Measurements from ENCODE around the gene FOXL2. TPM values are rescaled to one million over a fixed set of nuclear protein-coding genes. Genes with fewer than 3 reads are reported as not detected.

FOXL2 gene
- total RNA-seq, 1 experiment from 2014 or later: not detected

- Histone ChIP-seq H3K4me3 (ENCODE audit: low read depth, low read length, poor library complexity, severe bottlenecking) (peak overlapping the region; percentile 86), H3K4me1 (ENCODE audit: insufficient read depth, low read length, poor library complexity, severe bottlenecking) (no peaks in the 10 kb centered on the region), H3K27me3 (replicated peaks; ENCODE audit: insufficient read depth, low read depth, low read length, poor library complexity) (no peaks in the 10 kb centered on the region), H3K27ac (ENCODE audit: low read depth, low read length, poor library complexity, severe bottlenecking) (peak overlapping the region; percentile 77), H3K9me3 (ENCODE audit: low read depth, low read length, poor library complexity, severe bottlenecking) (no peaks in the 10 kb centered on the region), H3K36me3 (ENCODE audit: insufficient read depth, low read length, poor library complexity, severe bottlenecking) (no peaks in the 10 kb centered on the region)
- ChIA-PET POLR2A (ENCODE audit: low non-redundant PET) (interaction anchor here (0.5 to 0.9 kb wide), 3 partner anchors 322 to 474 kb away, joined by 4 to 7 read pairs (median 5); partner anchors contain the start of gene CEP70), CTCF (interaction anchor here (0.5 to 2.3 kb wide), 33 partner anchors 8 to 872 kb away, joined by 3 to 55 read pairs (median 5); partner anchors contain the start of genes CEP70 and PIK3CB)
- TF ChIP-seq EZH2 (IDR thresholded peaks at IDR 0.05; ENCODE audit: borderline replicate concordance, low read depth, low read length, poor library complexity, severe bottlenecking): no peak
- TF ChIP-seq, protein P1, sequence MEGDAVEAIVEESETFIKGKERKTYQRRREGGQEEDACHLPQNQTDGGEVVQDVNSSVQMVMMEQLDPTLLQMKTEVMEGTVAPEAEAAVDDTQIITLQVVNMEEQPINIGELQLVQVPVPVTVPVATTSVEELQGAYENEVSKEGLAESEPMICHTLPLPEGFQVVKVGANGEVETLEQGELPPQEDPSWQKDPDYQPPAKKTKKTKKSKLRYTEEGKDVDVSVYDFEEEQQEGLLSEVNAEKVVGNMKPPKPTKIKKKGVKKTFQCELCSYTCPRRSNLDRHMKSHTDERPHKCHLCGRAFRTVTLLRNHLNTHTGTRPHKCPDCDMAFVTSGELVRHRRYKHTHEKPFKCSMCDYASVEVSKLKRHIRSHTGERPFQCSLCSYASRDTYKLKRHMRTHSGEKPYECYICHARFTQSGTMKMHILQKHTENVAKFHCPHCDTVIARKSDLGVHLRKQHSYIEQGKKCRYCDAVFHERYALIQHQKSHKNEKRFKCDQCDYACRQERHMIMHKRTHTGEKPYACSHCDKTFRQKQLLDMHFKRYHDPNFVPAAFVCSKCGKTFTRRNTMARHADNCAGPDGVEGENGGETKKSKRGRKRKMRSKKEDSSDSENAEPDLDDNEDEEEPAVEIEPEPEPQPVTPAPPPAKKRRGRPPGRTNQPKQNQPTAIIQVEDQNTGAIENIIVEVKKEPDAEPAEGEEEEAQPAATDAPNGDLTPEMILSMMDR (conservative IDR thresholded peaks at IDR 0.05; ENCODE audit: low read depth, low read length): peak; percentile 84
- no TSS peak for BruUV-seq (replicated peaks)
- DNase-seq (ENCODE audit: low spot score): peak; percentile 92
- intact Hi-C loops (cut with micrococcal nuclease; ENCODE audit: unreplicated experiment): loop anchor here (1.0 to 2.0 kb wide), 4 partner anchors 216 to 847 kb away; partner anchors contain the start of gene CEP70
Measured at GRCh38 chr3:138915503-138916498, 31.1 kb downstream of the FOXL2 start.

- Histone ChIP-seq H3K27me3 (replicated peaks; ENCODE audit: insufficient read depth, low read depth, low read length, poor library complexity) (no peaks in the 10 kb centered on the region), H3K9me3 (ENCODE audit: low read depth, low read length, poor library complexity, severe bottlenecking) (no peaks in the 10 kb centered on the region), H3K36me3 (ENCODE audit: insufficient read depth, low read length, poor library complexity, severe bottlenecking) (no peaks in the 10 kb centered on the region), H3K4me3 (ENCODE audit: low read depth, low read length, poor library complexity, severe bottlenecking) (peak overlapping the region; percentile 86), H3K27ac (ENCODE audit: low read depth, low read length, poor library complexity, severe bottlenecking) (peak overlapping the region; percentile 77), H3K4me1 (ENCODE audit: insufficient read depth, low read length, poor library complexity, severe bottlenecking) (no peaks in the 10 kb centered on the region)
- intact Hi-C loops (cut with micrococcal nuclease; ENCODE audit: unreplicated experiment): loop anchor here (1.0 to 2.0 kb wide), 2 partner anchors 216 to 846 kb away; no protein-coding TSS in a partner anchor
- CTCF ChIA-PET: interaction anchor here (0.6 to 2.3 kb wide), 21 partner anchors 9 to 777 kb away, joined by 3 to 55 read pairs (median 7); partner anchors contain the start of genes CEP70 and PIK3CB
- no TSS peak for BruUV-seq (replicated peaks)
- POLR2A ChIA-PET (ENCODE audit: low non-redundant PET): interaction anchor here (0.9 kb wide), 1 partner anchor 321 kb away, joined by 7 read pairs; the partner anchor contains the start of gene CEP70
- no peak for DNase-seq (ENCODE audit: low spot score)
- TF ChIP-seq, protein P1 (conservative IDR thresholded peaks at IDR 0.05; ENCODE audit: low read depth, low read length): no peak
- TF ChIP-seq EZH2 (IDR thresholded peaks at IDR 0.05; ENCODE audit: borderline replicate concordance, low read depth, low read length, poor library complexity, severe bottlenecking): no peak
Measured at GRCh38 chr3:138914870-138915502, 32.0 kb downstream of the FOXL2 start.

- BruUV-seq (replicated peaks): no TSS peak
- Histone ChIP-seq H3K27me3 (replicated peaks; ENCODE audit: insufficient read depth, low read depth, low read length, poor library complexity) (no peaks in the 10 kb centered on the region), H3K36me3 (ENCODE audit: insufficient read depth, low read length, poor library complexity, severe bottlenecking) (no peaks in the 10 kb centered on the region), H3K9me3 (ENCODE audit: low read depth, low read length, poor library complexity, severe bottlenecking) (no peaks in the 10 kb centered on the region), H3K4me1 (ENCODE audit: insufficient read depth, low read length, poor library complexity, severe bottlenecking) (no peaks in the 10 kb centered on the region), H3K27ac (ENCODE audit: low read depth, low read length, poor library complexity, severe bottlenecking) (no peak overlapping the region), H3K4me3 (ENCODE audit: low read depth, low read length, poor library complexity, severe bottlenecking) (no peak overlapping the region)
- intact Hi-C loops (cut with micrococcal nuclease; ENCODE audit: unreplicated experiment): loop anchor here (2.0 kb wide), 1 partner anchor 845 kb away; no protein-coding TSS in a partner anchor
- CTCF ChIA-PET: interaction anchor here (0.7 kb wide), 2 partner anchors 22 to 213 kb away, joined by 3 to 4 read pairs; no protein-coding TSS in a partner anchor
- POLR2A ChIA-PET (ENCODE audit: low non-redundant PET): interaction anchor here (0.7 kb wide), 1 partner anchor 39 kb away, joined by 5 read pairs; no protein-coding TSS in a partner anchor
- DNase-seq (ENCODE audit: low spot score): no peak
- TF ChIP-seq, protein P1 (conservative IDR thresholded peaks at IDR 0.05; ENCODE audit: low read depth, low read length): no peak
- TF ChIP-seq EZH2 (IDR thresholded peaks at IDR 0.05; ENCODE audit: borderline replicate concordance, low read depth, low read length, poor library complexity, severe bottlenecking): no peak
Measured at GRCh38 chr3:138913766-138914165, 33.2 kb downstream of the FOXL2 start.

Data from A673 (cell line).